Neural progenitor cell (in vitro differentiated cells): ENCODE measurements around the gene ARAP2. TPM values are rescaled to one million over a fixed set of nuclear protein-coding genes. Genes with fewer than 3 reads are reported as not detected.

ENCODE experiments used
- DNase-seq: peaks from one replicate; pipeline ENCODE4 v3.0.0-alpha.2; 2016; ENCODE audit warnings: low spot score
- H2AFZ ChIP-seq: fragments of 200-600 bp; sonication (generic); replicated peaks from 2 replicates; pipeline ENCODE4 v1.6.1; 2016; ENCODE audit warnings: antibody characterized with exemption
- H3F3A ChIP-seq: fragments of 200-600 bp; sonication (generic); 2 replicates; pipeline ENCODE4 v1.6.1; 2016; ENCODE audit warnings: antibody characterized with exemption, low read depth
- H3K27ac ChIP-seq: fragments of 200-600 bp; sonication (generic); 2 replicates; pipeline ENCODE4 v1.5.1; 2016; ENCODE audit warnings: mild to moderate bottlenecking
- H3K27me3 ChIP-seq: fragments of 200-600 bp; sonication (generic); 2 replicates; pipeline ENCODE4 v1.6.1; 2016; ENCODE audit warnings: mild to moderate bottlenecking, moderate library complexity
- H3K36me3 ChIP-seq: fragments of 200-600 bp; sonication (generic); 2 replicates; pipeline ENCODE4 v1.5.1; 2016
- H3K4me1 ChIP-seq: fragments of 200-600 bp; sonication (generic); 2 replicates; pipeline ENCODE4 v1.6.1; 2016; ENCODE audit warnings: mixed run types
- H3K4me2 ChIP-seq: fragments of 200-600 bp; sonication (generic); 2 replicates; pipeline ENCODE4 v1.6.1; 2016
- H3K4me3 ChIP-seq: fragments of 200-600 bp; sonication (generic); 2 replicates; pipeline ENCODE4 v1.5.1; 2016
- H3K79me2 ChIP-seq: fragments of 200-600 bp; sonication (generic); 2 replicates; pipeline ENCODE4 v1.6.1; 2016; ENCODE audit warnings: low read depth
- H3K9ac ChIP-seq: fragments of 200-600 bp; sonication (generic); 2 replicates; pipeline ENCODE4 v1.6.1; 2016
- H3K9me3 ChIP-seq: fragments of 200-600 bp; sonication (generic); 2 replicates; pipeline ENCODE4 v1.5.1; 2016; ENCODE audit warnings: low read depth
- H4K20me1 ChIP-seq: fragments of 200-600 bp; sonication (generic); 2 replicates; pipeline ENCODE4 v1.6.1; 2016; ENCODE audit warnings: low read depth
- H3K27ac Mint-ChIP-seq: 3 replicates; pipeline ENCODE4 v1.8.0; 2021; ENCODE audit warnings: mixed read lengths
- H3K27me3 Mint-ChIP-seq: 2 replicates; pipeline ENCODE4 v1.8.0; 2022; ENCODE audit warnings: low read depth, mild to moderate bottlenecking, inconsistent platforms, moderate library complexity, mixed read lengths; ENCODE audit not compliant: insufficient read depth
- H3K36me3 Mint-ChIP-seq: 3 replicates; pipeline ENCODE4 v1.8.0; 2021; ENCODE audit warnings: mixed read lengths
- H3K4me1 Mint-ChIP-seq: 3 replicates; pipeline ENCODE4 v1.8.0; 2021; ENCODE audit warnings: mixed read lengths
- H3K4me3 Mint-ChIP-seq: 3 replicates; pipeline ENCODE4 v1.8.0; 2021; ENCODE audit warnings: mild to moderate bottlenecking, moderate library complexity, mixed read lengths
- H3K9me3 Mint-ChIP-seq: 3 replicates; pipeline ENCODE4 v1.8.0; 2020; ENCODE audit warnings: mixed read lengths
- CTCF ChIP-seq: fragments of 200-600 bp; sonication (generic); IDR thresholded peaks from 2 replicates; pipeline ENCODE4 v1.5.1; 2017; ENCODE audit warnings: antibody characterized with exemption, mild to moderate bottlenecking
- EZH2 ChIP-seq: fragments of 200-600 bp; sonication (generic); IDR thresholded peaks from 2 replicates; pipeline ENCODE4 v1.6.1; 2017; ENCODE audit warnings: antibody characterized with exemption, mild to moderate bottlenecking, moderate library complexity
- EZH2phosphoT487 ChIP-seq: fragments of 200-600 bp; sonication (generic); IDR thresholded peaks from 2 replicates; pipeline ENCODE4 v1.6.1; 2017; ENCODE audit warnings: antibody characterized with exemption
- total RNA-seq: library from RNA; depleted of rRNA; stranded (reverse); fragments of >200 nt; gene quantifications from 2 replicates; pipeline ENCODE4 v1.2.3, GENCODE V29; 2015; ENCODE audit warnings: low replicate concordance

Gene ARAP2
- total RNA-seq, 1 donor from 2014 or later, result 1.6 TPM

- H4K20me1 ChIP-seq, result no peaks in the 10 kb centered on the region
- no peaks in the 10 kb centered on the region for H3K9me3 ChIP-seq
- Mint-ChIP-seq H3K4me1 (no peaks in the 10 kb centered on the region), H3K27me3 (peaks cover 4% of the 10 kb centered on the region), H3K27ac (no peak overlapping the region), H3K36me3 (no peaks in the 10 kb centered on the region), H3K4me3 (no peak overlapping the region), H3K9me3 (no peaks in the 10 kb centered on the region)
- H3F3A ChIP-seq, result no peaks in the 10 kb centered on the region
- H3K9ac ChIP-seq, result no peak overlapping the region
- H3K27me3 ChIP-seq, result no peaks in the 10 kb centered on the region
- H3K79me2 ChIP-seq, result no peaks in the 10 kb centered on the region
- H3K4me1 ChIP-seq, result no peaks in the 10 kb centered on the region
- TF ChIP-seq CTCF (no peak), EZH2phosphoT487 (no peak), EZH2 (no peak)
- no peak overlapping the region for H3K4me2 ChIP-seq
- H2AFZ ChIP-seq, result no peak overlapping the region
- H3K36me3 ChIP-seq, result no peaks in the 10 kb centered on the region
- H3K4me3 ChIP-seq, result no peak overlapping the region
- H3K27ac ChIP-seq, result no peak overlapping the region
- no peak for DNase-seq
Measured at GRCh38 chr4:36273276-36273675, 29.0 kb upstream of the ARAP2 start.

GRCh38 chr4:36269533-36270173 lies 25.3 kb upstream of the ARAP2 start:
- Histone ChIP-seq H3K4me3 (no peak overlapping the region), H3K9me3 (no peaks in the 10 kb centered on the region), H3K79me2 (no peaks in the 10 kb centered on the region), H2AFZ (no peak overlapping the region), H3K27ac (no peak overlapping the region), H3K36me3 (no peaks in the 10 kb centered on the region), H3K4me2 (no peak overlapping the region), H3K27me3 (no peaks in the 10 kb centered on the region), H3K4me1 (no peaks in the 10 kb centered on the region), H3K9ac (no peak overlapping the region), H3F3A (no peaks in the 10 kb centered on the region), H4K20me1 (no peaks in the 10 kb centered on the region)
- Mint-ChIP-seq H3K9me3 (no peaks in the 10 kb centered on the region), H3K4me3 (no peak overlapping the region), H3K27me3 (peaks cover 4% of the 10 kb centered on the region), H3K27ac (no peak overlapping the region), H3K4me1 (no peaks in the 10 kb centered on the region), H3K36me3 (no peaks in the 10 kb centered on the region)
- no peak for DNase-seq
- TF ChIP-seq EZH2, result no peak
- TF ChIP-seq CTCF, result no peak
- TF ChIP-seq EZH2phosphoT487, result no peak

GRCh38 chr4:36269101-36269500 lies 24.8 kb upstream of the ARAP2 start:
- no peak overlapping the region for H3K27ac Mint-ChIP-seq

More at GRCh38 chr4:36269101-36269500, 24.8 kb upstream of the ARAP2 start:
- H3K27me3 Mint-ChIP-seq, result peaks cover 2% of the 10 kb centered on the region
- TF ChIP-seq EZH2, result no peak
- TF ChIP-seq CTCF, result no peak
- no peak for TF ChIP-seq EZH2phosphoT487
- no peak overlapping the region for H3K9ac ChIP-seq
- no peaks in the 10 kb centered on the region for H3K9me3 ChIP-seq
- no peak overlapping the region for H3K27ac ChIP-seq
- no peaks in the 10 kb centered on the region for H3K9me3 Mint-ChIP-seq
- no peaks in the 10 kb centered on the region for H3F3A ChIP-seq
- no peaks in the 10 kb centered on the region for H3K4me1 Mint-ChIP-seq
- no peaks in the 10 kb centered on the region for H3K27me3 ChIP-seq
- H4K20me1 ChIP-seq, result no peaks in the 10 kb centered on the region
- no peak overlapping the region for H3K4me3 Mint-ChIP-seq
- H2AFZ ChIP-seq, result no peak overlapping the region
- H3K36me3 Mint-ChIP-seq, result no peaks in the 10 kb centered on the region
- H3K79me2 ChIP-seq, result no peaks in the 10 kb centered on the region
- no peak overlapping the region for H3K4me2 ChIP-seq
- H3K4me3 ChIP-seq, result no peak overlapping the region
- no peaks in the 10 kb centered on the region for H3K4me1 ChIP-seq
- no peaks in the 10 kb centered on the region for H3K36me3 ChIP-seq
- no peak for DNase-seq
